A549 (cell line): ENCODE results near the gene IRF1.

Source experiments
- BHLHE40 ChIP-seq: IDR thresholded peaks from 2 replicates; pipeline ENCODE4 v1.6.1; 2012; ENCODE audit warnings: low read depth, low read length, inconsistent platforms
- HMGXB4 ChIP-seq: fragments of 250-450 bp; sonication (Bioruptor Pico); IDR thresholded peaks from 2 replicates; pipeline ENCODE4 v1.5.0; 2021; ENCODE audit warnings: mild to moderate bottlenecking, moderate library complexity, borderline replicate concordance
- JUNB ChIP-seq: fragments of >200 bp; sonication (Bioruptor Twin); formaldehyde crosslinking; IDR thresholded peaks from 2 replicates; pipeline ENCODE4 v1.6.1; 2016
- POLR2A ChIP-seq: IDR thresholded peaks from 2 replicates; pipeline ENCODE4 v1.6.1; 2012; ENCODE audit warnings: mild to moderate bottlenecking, low read length

GRCh38 chr5:132486318-132487094 is 4.1 kb downstream of the IRF1 start:
- TF ChIP-seq POLR2A (no peak), BHLHE40 (no peak), JUNB (no peak), HMGXB4 (CRISPR knock-in tag) (no peak)
